Activated CD4-positive, alpha-beta memory T cell treated with anti-CD3 and anti-CD28 coated beads, Interleukin-2, amount 10 ng/mL, durations not matched to agents 7 days and 5 days (primary cell): ENCODE measurements around the gene ACAT2. TPM values are rescaled to one million over a fixed set of nuclear protein-coding genes. Genes with fewer than 3 reads are reported as not detected.
"Not testable (repeated sequence)": the region's sequence is repeated elsewhere in the genome, so short reads cannot be mapped to it uniquely, and the experiment has no call there.

Source experiments
- CTCF ChIA-PET: fragments of 350-600 bp; sonication (Branson Sonifier 250); formaldehyde crosslinking; loops from one replicate; lab custom pipeline; 2021; ENCODE audit warnings: antibody characterized with exemption, inconsistent platforms; lab: Charles Lee
- POLR2A ChIA-PET: fragments of 350-600 bp; sonication (Branson Sonifier 250); formaldehyde crosslinking; loops from one replicate; lab custom pipeline; 2021; ENCODE audit warnings: antibody characterized with exemption; lab: Charles Lee
- DNase-seq: peaks from one replicate; pipeline ENCODE4 v3.0.0-alpha.2; 2020
- H3K27ac Mint-ChIP-seq: one replicate; pipeline ENCODE4 v1.8.0; 2021; ENCODE audit warnings: mild to moderate bottlenecking, mixed read lengths
- H3K27me3 Mint-ChIP-seq: one replicate; pipeline ENCODE4 v1.8.0; 2021; ENCODE audit warnings: mixed read lengths
- H3K36me3 Mint-ChIP-seq: one replicate; pipeline ENCODE4 v1.8.0; 2021; ENCODE audit warnings: low read depth, mixed read lengths
- H3K4me1 Mint-ChIP-seq: one replicate; pipeline ENCODE4 v1.8.0; 2021; ENCODE audit warnings: mixed read lengths
- H3K4me3 Mint-ChIP-seq: one replicate; pipeline ENCODE4 v1.8.0; 2021; ENCODE audit warnings: mild to moderate bottlenecking, mixed read lengths
- H3K9me3 Mint-ChIP-seq: one replicate; pipeline ENCODE4 v1.8.0; 2021; ENCODE audit warnings: mixed read lengths
- total RNA-seq, 2 experiments: library from RNA; stranded (reverse); gene quantifications; one replicate each; pipeline ENCODE4 v1.2.3, GENCODE V29; 2021

ACAT2 gene
- 100 to 1,000 TPM in 1 of 2 experiments, 10 to 100 TPM in 1; 98.0 to 109 TPM for total RNA-seq

DNA sequence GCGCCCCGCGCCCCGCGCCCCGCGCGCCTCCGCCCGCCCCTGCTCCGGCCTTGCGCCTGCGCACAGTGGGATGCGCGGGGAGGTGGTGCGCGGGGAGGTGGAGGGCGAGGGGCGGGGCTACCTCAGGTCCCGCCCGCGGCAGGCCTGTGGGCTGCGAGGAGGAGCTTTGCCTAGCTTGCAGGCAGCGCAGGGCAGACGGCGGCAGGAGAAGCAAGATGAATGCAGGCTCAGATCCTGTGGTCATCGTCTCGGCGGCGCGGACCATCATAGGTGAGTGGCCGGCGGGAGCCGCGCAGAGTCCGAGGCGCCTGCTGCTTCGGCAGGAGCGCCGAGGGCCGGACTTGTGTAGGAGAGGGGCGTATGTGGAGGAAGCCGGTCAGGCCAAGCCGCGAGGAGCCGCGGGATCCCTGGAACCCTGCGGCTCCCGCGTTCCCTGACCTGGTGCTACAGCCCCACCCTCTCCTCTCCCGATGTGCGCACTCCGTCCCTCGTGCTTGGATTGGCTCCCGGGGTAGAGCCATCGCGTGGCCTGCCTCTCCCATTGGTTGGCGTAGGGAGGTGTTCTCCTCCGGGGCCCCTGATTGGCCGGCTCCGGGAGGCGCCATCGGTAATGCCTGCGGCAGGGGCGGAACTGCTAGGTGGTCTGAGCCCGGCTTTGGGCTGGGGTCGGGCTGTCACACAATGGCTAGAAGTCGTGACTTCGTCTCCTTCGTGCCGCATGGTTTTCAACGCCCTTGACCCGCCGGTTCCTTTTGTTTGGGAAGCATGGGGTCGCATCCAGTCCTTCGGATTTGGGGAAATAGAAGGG lies at the start of gene ACAT2:
TSS of gene ACAT2 (plus strand) at position 173 of the 808 bp plus-strand sequence. CDS start at position 216, 43 bp downstream.
- Mint-ChIP-seq H3K27me3 (no peaks in the 10 kb centered on the region), H3K4me3 (peak within 1 kb of the TSS; percentile 84), H3K4me1 (peaks cover 44% of the 10 kb centered on the region), H3K27ac (peak within 1 kb of the TSS; percentile 96), H3K36me3 (peaks cover 61% of the 10 kb centered on the region), H3K9me3 (no peaks in the 10 kb centered on the region)
- POLR2A ChIA-PET: interaction anchor here (0.6 to 6.5 kb wide), 15 partner anchors 8 to 700 kb away, joined by 3 to 91 read pairs (median 7); partner anchors contain the start of genes MRPL18, SOD2, TCP1 and WTAP
- CTCF ChIA-PET: interaction anchor here (0.8 to 2.4 kb wide), 6 partner anchors 15 to 70 kb away, joined by 3 to 9 read pairs (median 4); partner anchors contain the start of genes TCP1 and WTAP
- DNase-seq: peak; percentile 95

- DNase-seq, H3K36me3 Mint-ChIP-seq, H3K9me3 Mint-ChIP-seq, H3K27me3 Mint-ChIP-seq, H3K4me3 Mint-ChIP-seq, H3K27ac Mint-ChIP-seq, CTCF ChIA-PET: not testable (repeated sequence)
- peaks cover 10% of the 10 kb centered on the region for H3K4me1 Mint-ChIP-seq
- POLR2A ChIA-PET: interaction anchor here (1.8 kb wide), 1 partner anchor 14 kb away, joined by 6 read pairs; no protein-coding TSS in a partner anchor
Measured at GRCh38 chr6:159712389-159712788, 49.5 kb upstream of the ACAT2 start.

DNA sequence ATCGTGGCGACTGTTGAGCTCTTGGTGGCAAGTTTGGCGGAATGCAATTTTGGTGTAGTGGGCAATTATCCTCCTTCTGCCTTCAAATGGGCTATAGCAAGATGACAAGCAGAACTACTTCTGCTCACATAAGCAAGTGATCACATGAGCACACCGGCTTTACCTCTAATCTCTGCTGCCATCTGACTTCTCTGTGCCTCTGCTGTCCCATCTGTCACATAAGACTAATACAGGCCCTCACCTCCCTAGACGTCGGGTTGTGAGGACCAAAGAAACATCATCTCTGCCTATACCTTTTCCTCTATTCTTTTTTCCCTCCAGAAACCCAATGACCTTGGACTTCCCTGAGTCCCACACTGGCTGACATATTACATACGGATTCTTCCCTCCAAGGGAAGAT lies 47.9 kb upstream of the ACAT2 start:
- H3K27me3 Mint-ChIP-seq: peaks cover 2% of the 10 kb centered on the region
- no peak for DNase-seq
- H3K4me1 Mint-ChIP-seq: peaks cover 10% of the 10 kb centered on the region
- no peak overlapping the region for H3K4me3 Mint-ChIP-seq
- H3K9me3 Mint-ChIP-seq: peaks cover 2% of the 10 kb centered on the region
- CTCF ChIA-PET: no interaction called here
- POLR2A ChIA-PET: interaction anchor here (1.8 kb wide), 1 partner anchor 12 kb away, joined by 6 read pairs; no protein-coding TSS in a partner anchor
- peaks cover 9% of the 10 kb centered on the region for H3K36me3 Mint-ChIP-seq
- H3K27ac Mint-ChIP-seq: no peak overlapping the region

DNA sequence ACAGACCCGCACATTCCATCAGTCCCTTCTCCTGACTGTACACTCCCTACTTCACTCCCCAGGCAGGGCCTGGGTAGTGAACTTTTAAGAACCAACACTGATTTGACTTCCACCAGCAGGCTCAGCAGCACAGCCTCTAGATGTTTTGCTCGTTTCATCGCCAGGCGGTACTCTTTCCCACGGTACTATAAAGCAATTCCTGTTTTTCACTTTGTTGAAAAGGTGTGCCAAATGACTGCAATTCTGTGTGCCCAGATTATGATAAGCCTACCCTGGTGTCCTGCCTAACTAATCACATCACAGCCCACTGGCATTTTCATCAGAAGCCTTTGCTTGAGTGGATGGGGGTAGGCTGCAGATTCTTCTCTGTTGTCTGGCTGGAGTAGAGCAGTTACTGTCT lies 47.4 kb upstream of the ACAT2 start:
- H3K27ac Mint-ChIP-seq: no peak overlapping the region

GRCh38 chr6:159715166-159715565 lies 46.7 kb upstream of the ACAT2 start:
- H3K4me3 Mint-ChIP-seq: no peak overlapping the region
- CTCF ChIA-PET: no interaction called here
- H3K4me1 Mint-ChIP-seq: peaks cover 10% of the 10 kb centered on the region
- H3K36me3 Mint-ChIP-seq: peaks cover 3% of the 10 kb centered on the region
- POLR2A ChIA-PET: no interaction called here
- no peak overlapping the region for H3K27ac Mint-ChIP-seq
- DNase-seq: no peak
- no peaks in the 10 kb centered on the region for H3K9me3 Mint-ChIP-seq
- H3K27me3 Mint-ChIP-seq: no peaks in the 10 kb centered on the region

More for the DNA sequence above, 47.4 kb upstream of the ACAT2 start:
- Mint-ChIP-seq H3K36me3 (peaks cover 7% of the 10 kb centered on the region), H3K4me1 (peaks cover 10% of the 10 kb centered on the region), H3K27me3 (peaks cover under 1% of the 10 kb centered on the region), H3K4me3 (no peak overlapping the region), H3K9me3 (peaks cover under 1% of the 10 kb centered on the region)
- CTCF ChIA-PET: no interaction called here
- POLR2A ChIA-PET: no interaction called here
- DNase-seq: no peak

DNA sequence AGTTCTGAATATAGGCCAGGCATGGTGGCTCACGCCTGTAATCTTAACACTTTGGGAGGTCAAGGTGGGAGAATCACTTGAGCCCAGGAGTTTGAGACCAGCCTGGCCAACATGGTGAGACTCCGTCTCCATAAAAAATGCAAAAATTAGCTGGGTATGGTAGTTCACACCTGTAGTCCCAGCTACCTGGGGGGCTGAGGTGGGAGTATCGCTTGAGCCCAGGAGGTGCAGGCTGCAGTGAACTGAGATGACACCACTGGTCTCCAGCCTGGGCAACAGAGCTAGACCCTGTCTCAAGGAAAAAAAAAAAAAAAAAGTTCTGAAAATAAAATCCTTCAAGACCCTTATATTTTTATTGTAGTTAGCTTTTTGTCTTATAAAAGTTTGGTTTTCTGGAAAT lies 46.2 kb upstream of the ACAT2 start:
- H3K36me3 Mint-ChIP-seq: peaks cover 3% of the 10 kb centered on the region
- no peak overlapping the region for H3K4me3 Mint-ChIP-seq
- ChIA-PET POLR2A (interaction anchor here (0.6 kb wide), 1 partner anchor 28 kb away, joined by 3 read pairs; no protein-coding TSS in a partner anchor), CTCF (interaction anchor here (0.6 kb wide), 1 partner anchor 17 kb away, joined by 4 read pairs; no protein-coding TSS in a partner anchor)
- no peak overlapping the region for H3K27ac Mint-ChIP-seq
- no peak for DNase-seq
- no peaks in the 10 kb centered on the region for H3K9me3 Mint-ChIP-seq
- no peaks in the 10 kb centered on the region for H3K27me3 Mint-ChIP-seq
- H3K4me1 Mint-ChIP-seq: peaks cover 10% of the 10 kb centered on the region

DNA sequence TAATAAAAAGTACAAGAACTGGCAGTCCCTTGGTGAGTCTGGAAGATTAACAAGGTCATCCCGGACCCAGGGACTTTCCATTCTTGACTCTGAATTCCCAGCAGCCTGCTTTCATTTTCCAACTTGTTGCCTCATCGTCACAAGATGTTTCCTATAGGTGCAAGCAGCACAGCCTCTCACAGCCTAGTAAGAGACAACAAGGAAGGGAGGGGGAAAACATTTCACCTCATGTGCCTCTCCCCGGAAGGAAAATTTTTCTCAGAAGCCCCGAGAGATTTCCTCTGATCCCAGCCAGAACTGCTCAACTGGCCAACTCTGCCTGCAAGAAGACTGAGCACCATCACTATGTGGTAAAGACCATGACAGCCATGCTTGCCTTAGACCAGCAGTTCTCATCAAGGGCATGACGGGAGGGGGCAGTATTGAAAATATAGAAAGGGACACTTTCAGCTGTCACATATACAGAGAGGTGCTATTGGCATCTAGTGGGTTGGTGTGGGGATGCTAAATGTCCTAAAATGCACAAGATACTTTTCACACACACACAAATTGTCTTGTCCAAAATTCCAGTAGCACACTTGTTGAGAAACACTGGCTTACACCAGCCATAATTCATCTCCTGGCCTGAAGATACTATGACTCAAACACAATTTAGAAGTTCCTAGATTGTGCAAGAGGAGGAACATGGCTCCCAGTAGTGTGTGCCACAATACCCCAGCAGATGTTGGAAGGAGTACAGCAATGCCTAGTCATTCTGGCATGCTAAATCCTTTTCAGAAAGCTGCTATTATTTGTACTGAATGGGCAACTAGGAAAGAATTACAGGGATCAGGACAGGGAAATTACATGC lies 45.4 kb upstream of the ACAT2 start:
- no peak for DNase-seq
- Mint-ChIP-seq H3K9me3 (no peaks in the 10 kb centered on the region), H3K4me1 (peaks cover 10% of the 10 kb centered on the region), H3K27ac (no peak overlapping the region), H3K4me3 (no peak overlapping the region), H3K36me3 (peaks cover 3% of the 10 kb centered on the region), H3K27me3 (no peaks in the 10 kb centered on the region)
- ChIA-PET CTCF (interaction anchor here (0.6 to 1.1 kb wide), 3 partner anchors 10 to 18 kb away, joined by 3 to 5 read pairs (median 4); partner anchors contain the start of gene WTAP), POLR2A (interaction anchor here (0.6 kb wide), 1 partner anchor 27 kb away, joined by 3 read pairs; no protein-coding TSS in a partner anchor)

- H3K36me3 Mint-ChIP-seq: peaks cover 16% of the 10 kb centered on the region
- ChIA-PET POLR2A (no interaction called here), CTCF (interaction anchor here (0.7 to 1.2 kb wide), 6 partner anchors 8 to 237 kb away, joined by 3 to 4 read pairs (median 3); partner anchors contain the start of gene WTAP)
- peaks cover 11% of the 10 kb centered on the region for H3K9me3 Mint-ChIP-seq
- H3K27me3 Mint-ChIP-seq: no peaks in the 10 kb centered on the region
- H3K4me3 Mint-ChIP-seq: no peak overlapping the region
- no peak for DNase-seq
- H3K27ac Mint-ChIP-seq: no peak overlapping the region
- peaks cover 19% of the 10 kb centered on the region for H3K4me1 Mint-ChIP-seq
Measured at GRCh38 chr6:159718634-159719033, 43.2 kb upstream of the ACAT2 start.

DNA sequence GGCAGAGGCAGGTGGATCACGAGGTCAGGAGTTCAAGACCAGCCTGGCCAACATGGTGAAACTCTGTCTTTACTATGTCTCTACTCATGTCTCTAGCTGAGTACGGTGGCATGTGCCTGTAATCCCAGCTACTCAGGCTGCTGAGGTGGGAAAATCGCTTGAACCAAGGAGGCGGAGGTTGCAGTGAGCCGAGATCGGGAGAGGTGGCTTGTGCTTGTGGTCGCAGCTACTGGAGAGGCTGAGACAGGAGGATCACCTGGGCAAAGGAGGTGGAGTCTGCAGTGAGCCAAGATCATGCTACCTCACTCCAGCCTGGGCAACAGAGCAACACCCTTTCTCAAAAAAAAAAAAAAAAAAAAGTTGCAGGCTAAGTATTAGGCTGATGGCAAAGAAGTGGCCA lies 42.6 kb upstream of the ACAT2 start:
- Mint-ChIP-seq H3K4me3 (no peak overlapping the region), H3K27ac (no peak overlapping the region), H3K27me3 (no peaks in the 10 kb centered on the region), H3K9me3 (peaks cover 11% of the 10 kb centered on the region), H3K4me1 (peaks cover 22% of the 10 kb centered on the region), H3K36me3 (peaks cover 23% of the 10 kb centered on the region)
- POLR2A ChIA-PET: no interaction called here
- DNase-seq: no peak
- CTCF ChIA-PET: interaction anchor here (0.7 to 1.8 kb wide), 5 partner anchors 20 to 236 kb away, joined by 3 to 8 read pairs (median 3); partner anchors contain the start of gene SOD2

- no peak overlapping the region for H3K27ac Mint-ChIP-seq
- H3K36me3 Mint-ChIP-seq: peaks cover 23% of the 10 kb centered on the region
- H3K27me3 Mint-ChIP-seq: no peaks in the 10 kb centered on the region
- peaks cover 26% of the 10 kb centered on the region for H3K4me1 Mint-ChIP-seq
- H3K4me3 Mint-ChIP-seq: no peak overlapping the region
- ChIA-PET POLR2A (interaction anchor here (0.7 kb wide), 1 partner anchor 34 kb away, joined by 3 read pairs; no protein-coding TSS in a partner anchor), CTCF (interaction anchor here (0.7 to 1.8 kb wide), 15 partner anchors 12 to 799 kb away, joined by 3 to 8 read pairs (median 4); partner anchors contain the start of genes MRPL18, SOD2 and TCP1)
- peak; percentile 36 for DNase-seq
- H3K9me3 Mint-ChIP-seq: peaks cover 11% of the 10 kb centered on the region
Measured at GRCh38 chr6:159720708-159721107, 41.1 kb upstream of the ACAT2 start.

- H3K36me3 Mint-ChIP-seq: peaks cover 21% of the 10 kb centered on the region
- CTCF ChIA-PET, H3K4me3 Mint-ChIP-seq, H3K27ac Mint-ChIP-seq, DNase-seq, H3K27me3 Mint-ChIP-seq: not testable (repeated sequence)
- POLR2A ChIA-PET: interaction anchor here (1.0 to 11.5 kb wide), 3 partner anchors 17 to 51 kb away, joined by 3 to 186 read pairs (median 3); partner anchors contain the start of gene SOD2
- peaks cover 11% of the 10 kb centered on the region for H3K9me3 Mint-ChIP-seq
- H3K4me1 Mint-ChIP-seq: peaks cover 30% of the 10 kb centered on the region
Measured at GRCh38 chr6:159721981-159722380, 39.9 kb upstream of the ACAT2 start.

DNA sequence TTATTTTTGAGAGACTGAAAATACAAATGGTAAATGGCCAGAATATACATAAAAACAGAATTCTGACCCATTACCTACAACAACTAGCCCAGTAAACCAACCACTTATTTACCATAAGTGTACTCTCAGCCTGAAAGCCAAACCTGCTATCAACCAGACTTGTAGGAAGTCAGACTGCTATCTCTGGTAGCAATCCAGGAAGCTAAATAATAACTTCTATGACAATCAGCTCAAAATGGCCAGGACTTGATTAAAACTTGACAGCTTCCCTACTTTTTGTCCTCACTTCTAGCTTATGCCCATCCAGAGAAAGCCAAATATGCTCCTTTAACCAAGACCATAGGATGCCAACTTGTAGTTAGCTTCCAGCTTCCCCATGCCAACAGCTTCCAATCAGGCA lies 39.2 kb upstream of the ACAT2 start:
- POLR2A ChIA-PET: interaction anchor here (1.0 to 11.5 kb wide), 4 partner anchors 9 to 50 kb away, joined by 3 to 186 read pairs (median 4); partner anchors contain the start of gene SOD2
- DNase-seq: no peak
- Mint-ChIP-seq H3K36me3 (peaks cover 21% of the 10 kb centered on the region), H3K4me3 (no peak overlapping the region), H3K9me3 (peaks cover 11% of the 10 kb centered on the region), H3K27me3 (no peaks in the 10 kb centered on the region), H3K27ac (no peak overlapping the region), H3K4me1 (peaks cover 30% of the 10 kb centered on the region)
- CTCF ChIA-PET: interaction anchor here (1.0 to 1.1 kb wide), 2 partner anchors 22 to 68 kb away, joined by 4 to 5 read pairs; no protein-coding TSS in a partner anchor
